HuH-7.5 (cell line): ENCODE data around the gene PDGFB.

Source experiments
- DNase-seq: peaks from one replicate; pipeline ENCODE4 v3.0.0; 2011; ENCODE audit warnings: low spot score

The PDGFB gene

GRCh38 chr22:39206491-39206890, 38.3 kb downstream of the PDGFB start:
- no peak for DNase-seq

- DNase-seq = no peak
Observed at GRCh38 chr22:39205344-39206021, 39.3 kb downstream of the PDGFB start.

DNA sequence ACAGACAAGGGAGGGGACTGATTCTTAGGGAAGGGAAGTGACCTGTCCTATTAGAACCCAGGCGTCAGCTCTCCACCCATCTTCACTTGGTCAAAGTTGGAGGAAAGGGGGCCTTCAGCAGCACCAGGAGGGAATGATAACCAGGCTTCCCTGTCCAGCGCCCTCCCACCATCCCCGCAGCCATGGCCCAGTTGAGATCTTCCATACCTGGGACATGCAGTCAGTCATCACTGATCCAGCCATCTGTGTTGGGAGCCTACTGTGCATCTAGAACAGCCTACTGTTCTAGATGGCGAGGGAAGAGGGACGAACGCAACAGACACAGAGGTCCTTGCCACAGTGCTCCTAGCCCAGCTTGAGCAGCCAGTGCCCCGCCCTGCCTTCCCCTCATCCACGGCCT, 40.6 kb downstream of the PDGFB start:
- no peak for DNase-seq

DNA sequence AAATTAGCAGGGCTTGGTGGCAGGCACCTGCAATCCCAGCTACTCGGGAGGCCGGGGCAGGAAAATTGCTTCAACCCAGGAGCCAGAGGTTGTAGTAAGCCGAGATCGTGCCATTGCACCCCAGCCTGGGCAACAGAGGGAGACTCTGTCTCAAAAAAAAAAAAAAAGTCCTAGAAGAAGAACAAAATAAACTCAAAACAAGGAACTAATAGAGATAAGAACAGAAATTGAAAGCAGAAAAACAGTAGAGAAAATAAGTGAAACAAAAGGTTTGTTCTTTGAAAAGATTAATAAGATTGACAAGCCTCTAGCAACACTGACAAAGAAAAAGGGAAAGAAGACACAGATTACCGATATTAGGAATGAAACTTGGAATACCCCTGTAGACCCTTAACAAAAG, 47.2 kb downstream of the PDGFB start:
- no peak for DNase-seq

DNA sequence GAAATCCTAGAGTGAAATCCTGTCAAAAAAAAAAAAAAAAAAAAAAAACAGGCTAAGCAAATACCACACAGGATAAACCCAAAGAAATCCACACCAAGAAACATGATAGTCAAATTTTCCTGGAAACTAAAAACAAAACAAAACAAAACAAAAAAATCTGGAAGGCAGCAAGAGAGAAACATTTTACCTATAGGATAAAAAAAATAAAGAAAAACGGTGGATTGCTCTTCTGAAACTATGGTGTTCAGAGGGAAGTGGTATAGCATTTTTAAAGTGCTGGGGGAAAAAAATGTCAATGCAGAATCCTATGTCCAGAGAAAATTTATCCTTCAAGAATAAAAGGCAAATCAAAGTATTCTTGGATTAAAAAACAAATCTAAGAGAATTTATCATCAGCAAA, 50.7 kb downstream of the PDGFB start:
- no peak for DNase-seq

- no peak for DNase-seq
Observed at GRCh38 chr22:39188809-39189208, 56.0 kb downstream of the PDGFB start.

DNA sequence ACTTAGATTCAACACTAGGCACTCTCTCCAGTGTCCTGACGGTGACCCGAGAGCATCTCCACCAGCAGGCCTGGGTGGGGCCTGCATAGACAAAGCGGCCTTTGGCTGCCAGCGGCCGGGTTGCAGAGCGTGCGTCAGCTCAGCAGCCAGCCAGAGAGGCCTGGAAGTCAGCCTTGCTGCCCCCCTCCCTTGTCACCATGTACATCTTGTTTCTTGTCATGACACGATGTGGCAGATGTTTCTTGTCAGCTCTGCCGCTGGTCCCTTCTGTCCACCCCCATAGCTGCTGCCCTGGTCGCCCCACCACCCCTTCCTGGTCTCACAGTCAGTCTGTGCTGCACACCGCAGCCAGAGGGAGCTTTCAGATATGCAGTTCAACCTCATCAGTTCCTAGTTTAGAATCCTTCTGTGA, 59.2 kb downstream of the PDGFB start:
- DNase-seq = no peak

GRCh38 chr22:39184586-39185577, 59.9 kb downstream of the PDGFB start:
- DNase-seq = no peak

DNA sequence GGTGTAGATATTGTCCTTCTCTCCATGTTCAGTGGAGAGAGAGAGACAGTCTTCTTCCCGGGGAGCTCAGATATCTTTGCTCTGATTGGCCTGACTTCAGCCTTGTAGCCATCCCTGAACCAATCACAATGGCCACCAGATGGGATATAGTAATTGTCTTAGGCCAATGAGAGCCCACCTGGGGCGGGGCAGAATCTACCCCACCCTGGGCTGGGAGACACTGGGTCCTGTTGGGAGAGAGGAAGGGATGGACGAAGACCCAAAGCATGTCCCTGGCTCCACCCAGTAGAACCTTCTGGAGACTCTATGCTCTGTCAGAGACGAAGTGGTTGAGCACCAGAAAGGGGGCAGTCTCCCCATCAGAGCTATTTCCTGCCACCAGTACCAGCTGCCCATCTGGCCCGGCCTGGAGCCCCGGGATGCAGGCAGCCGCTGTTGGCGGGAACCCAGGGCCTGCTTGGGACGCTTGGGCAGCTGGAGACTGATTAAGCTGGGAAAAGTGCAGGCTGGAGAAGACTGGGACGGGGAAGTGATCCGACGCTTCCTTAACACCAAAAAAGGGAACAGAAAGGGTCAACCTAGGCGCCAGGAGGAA, 60.7 kb downstream of the PDGFB start:
- DNase-seq = no peak

DNA sequence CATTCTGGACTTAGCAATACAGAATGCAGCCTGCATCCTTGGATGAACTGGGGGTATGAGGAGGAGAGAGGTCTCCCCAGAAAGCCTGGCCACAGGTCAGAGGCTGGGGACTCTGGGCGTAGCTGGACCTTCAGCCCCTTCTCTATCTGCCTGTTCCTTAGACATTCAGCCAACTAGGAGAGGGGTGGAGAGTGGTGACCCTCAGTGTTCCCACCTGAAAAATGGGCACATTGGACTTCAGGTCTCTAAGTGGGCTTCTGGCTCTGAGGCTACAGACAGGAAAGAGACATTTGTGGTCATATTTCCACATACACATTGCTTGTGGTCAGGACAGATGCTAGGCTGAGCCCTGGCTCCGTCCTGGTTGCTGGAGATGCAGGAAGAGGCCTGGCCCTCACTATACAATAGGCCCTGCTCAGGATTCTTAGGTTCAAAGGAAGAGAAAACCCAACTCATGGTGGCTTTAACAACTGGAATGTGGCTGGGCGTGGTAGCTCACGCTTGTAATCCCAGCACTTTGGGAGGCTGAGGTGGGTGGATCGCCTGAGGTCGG, 62.2 kb downstream of the PDGFB start:
- no peak for DNase-seq

GRCh38 chr22:39181778-39182177, 63.0 kb downstream of the PDGFB start:
- no peak for DNase-seq

GRCh38 chr22:39181356-39181755, 63.4 kb downstream of the PDGFB start:
- DNase-seq = no peak

DNA sequence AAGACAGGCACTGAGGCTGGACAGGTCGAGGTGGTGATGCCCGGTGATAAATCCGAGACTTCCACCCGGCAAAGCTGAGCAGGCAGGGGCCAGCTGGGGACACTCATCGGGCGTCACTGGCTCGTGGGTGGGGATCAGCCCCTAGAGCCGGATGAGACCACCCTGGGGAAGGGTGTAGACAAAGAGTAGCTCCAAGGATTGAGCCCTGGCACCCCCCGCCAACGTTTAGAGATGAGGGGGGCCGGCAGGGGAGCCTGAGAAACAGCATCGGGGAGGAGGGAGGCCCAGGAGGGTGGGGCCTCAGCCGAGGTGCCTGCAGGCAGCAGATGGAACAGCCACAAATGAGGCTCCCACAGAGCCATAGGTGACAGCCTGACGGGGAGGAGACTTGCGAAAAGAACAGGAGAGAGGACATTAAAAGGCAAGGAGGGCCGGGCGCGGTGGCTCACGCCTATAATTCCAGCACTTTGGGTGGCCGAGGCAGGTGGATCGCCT, 64.9 kb downstream of the PDGFB start:
- no peak for DNase-seq

- no peak for DNase-seq
Observed at GRCh38 chr22:39179401-39179827, 65.4 kb downstream of the PDGFB start.

- DNase-seq = no peak
Observed at GRCh38 chr22:39178206-39179111, 66.3 kb downstream of the PDGFB start.

DNA sequence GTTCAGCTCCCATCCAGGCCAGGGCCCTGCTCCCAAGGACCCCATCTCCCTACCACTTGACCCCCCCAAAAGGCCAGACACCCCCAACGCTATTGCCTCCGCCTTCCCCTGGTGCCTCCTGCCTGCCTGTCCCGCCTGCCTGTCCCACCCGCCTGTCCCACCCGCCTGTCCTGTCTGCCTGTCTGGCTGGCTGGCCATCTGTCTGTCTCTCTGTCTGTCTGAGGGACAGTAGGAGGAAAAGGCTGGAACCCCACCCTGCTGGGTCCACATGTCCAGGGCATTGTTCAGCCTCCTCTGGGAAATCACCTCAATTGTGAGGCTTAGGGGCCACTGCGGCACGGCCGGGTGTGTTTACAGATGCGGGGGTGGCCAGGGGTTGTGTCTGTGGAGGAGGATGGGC, 67.0 kb downstream of the PDGFB start:
- DNase-seq = no peak

DNA sequence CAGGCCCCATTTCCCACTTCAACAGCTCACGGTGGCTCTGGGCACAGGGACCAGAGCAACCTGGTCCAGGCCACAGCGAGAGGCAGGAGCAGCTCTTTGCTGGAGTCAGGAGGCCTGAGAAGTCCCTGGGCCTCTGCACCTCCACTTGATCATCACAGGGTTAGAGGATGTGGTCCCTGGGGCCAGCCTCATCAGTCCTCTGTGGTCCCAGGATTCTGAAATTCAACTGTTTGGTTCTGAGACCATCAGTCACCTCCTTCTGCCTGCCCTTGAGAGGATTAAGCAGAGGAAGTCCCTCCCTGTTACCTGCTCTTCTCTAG, 67.4 kb downstream of the PDGFB start:
- DNase-seq = no peak

DNA sequence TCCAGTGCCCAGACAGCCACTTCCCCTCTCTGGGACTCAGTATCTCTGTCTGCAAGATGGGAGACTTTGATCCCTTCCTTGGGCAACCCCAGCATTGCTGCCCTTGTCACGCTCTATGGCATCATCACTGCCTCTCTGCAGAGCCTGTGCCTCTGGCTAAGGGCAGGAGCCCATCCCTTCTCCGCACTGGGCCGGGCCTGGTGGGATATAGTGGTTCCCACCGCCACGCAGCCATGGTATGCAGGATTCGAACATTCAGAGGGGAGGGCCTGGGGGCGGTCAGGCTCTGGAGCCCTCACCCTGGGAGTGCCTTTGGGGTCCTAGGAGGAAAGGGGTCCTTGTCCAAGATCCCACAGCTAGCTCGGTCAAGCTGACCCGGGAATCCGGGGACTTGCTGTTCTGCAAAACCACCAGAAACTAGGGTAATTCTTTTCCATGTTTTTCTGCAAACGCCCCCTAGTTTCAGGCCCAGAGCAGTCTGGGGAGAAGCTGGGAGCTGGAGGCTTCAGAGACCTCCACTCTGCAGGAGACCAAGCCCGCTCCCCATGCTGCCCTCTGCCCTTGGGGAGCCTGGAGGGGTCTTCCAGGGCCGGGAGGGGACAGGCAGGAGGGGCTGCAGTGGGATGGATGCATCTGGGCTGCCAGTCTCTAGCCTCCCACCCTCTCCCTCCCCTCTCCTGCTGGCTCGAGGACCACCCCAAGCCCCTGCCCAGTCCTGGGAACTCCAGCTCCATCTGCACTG, 67.9 kb downstream of the PDGFB start:
- no peak for DNase-seq

GRCh38 chr22:39176143-39176713, 68.6 kb downstream of the PDGFB start:
- peak; percentile 56 for DNase-seq

GRCh38 chr22:39175353-39176142, 69.2 kb downstream of the PDGFB start:
- DNase-seq = no peak
